Skeletal muscle satellite cell (primary cell): ENCODE data around the gene CTXND1.

Experiments used
- H3K27me3 ChIP-seq: 2 replicates; pipeline ENCODE4 v1.7.0; 2013; ENCODE audit warnings: low read length; ENCODE audit not compliant: control insufficient read depth, insufficient read depth
- H3K36me3 ChIP-seq: 2 replicates; pipeline ENCODE4 v1.7.0; 2013; ENCODE audit warnings: mild to moderate bottlenecking, control low read depth, low read length; ENCODE audit not compliant: insufficient read depth
- H3K4me1 ChIP-seq: 2 replicates; pipeline ENCODE4 v1.7.0; 2013; ENCODE audit warnings: low read length; ENCODE audit not compliant: control insufficient read depth, insufficient read depth
- H3K4me2 ChIP-seq: 2 replicates; pipeline ENCODE4 v1.7.0; 2013; ENCODE audit warnings: mild to moderate bottlenecking, low read length
- H3K4me3 ChIP-seq: 2 replicates; pipeline ENCODE4 v1.7.0; 2013; ENCODE audit warnings: low read length
- H3K9ac ChIP-seq: 2 replicates; pipeline ENCODE4 v1.7.0; 2013; ENCODE audit warnings: mild to moderate bottlenecking, low read depth, low read length, moderate library complexity
- H3K9me3 ChIP-seq: replicated peaks from 2 replicates; pipeline ENCODE4 v1.7.0; 2013; ENCODE audit warnings: mild to moderate bottlenecking, control low read depth, low read length

Gene CTXND1

DNA sequence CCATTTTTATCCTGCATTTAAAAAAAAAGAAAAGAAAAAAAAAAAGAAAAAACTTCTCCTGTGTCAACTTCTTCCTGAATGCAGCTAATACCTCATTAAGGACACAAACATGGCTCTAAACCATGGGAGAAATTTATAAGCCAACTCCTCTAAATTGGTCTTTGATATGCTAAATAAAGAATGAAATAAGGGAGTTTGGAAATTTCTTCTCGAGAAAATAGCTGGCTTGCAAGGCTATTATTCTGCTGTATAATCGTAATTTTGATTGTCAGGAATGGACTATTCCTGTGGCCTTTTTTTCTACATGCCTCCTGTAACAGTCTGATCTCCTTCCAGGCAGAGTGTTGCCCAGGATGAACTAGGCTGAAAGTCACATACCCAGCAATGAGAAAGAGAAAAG lies 20.6 kb downstream of the CTXND1 start:
- Histone ChIP-seq H3K4me1 (no peaks in the 10 kb centered on the region), H3K27me3 (peaks cover 36% of the 10 kb centered on the region), H3K9me3 (no peaks in the 10 kb centered on the region), H3K36me3 (no peaks in the 10 kb centered on the region), H3K4me3 (no peak overlapping the region), H3K4me2 (no peak overlapping the region), H3K9ac (no peak overlapping the region)

DNA sequence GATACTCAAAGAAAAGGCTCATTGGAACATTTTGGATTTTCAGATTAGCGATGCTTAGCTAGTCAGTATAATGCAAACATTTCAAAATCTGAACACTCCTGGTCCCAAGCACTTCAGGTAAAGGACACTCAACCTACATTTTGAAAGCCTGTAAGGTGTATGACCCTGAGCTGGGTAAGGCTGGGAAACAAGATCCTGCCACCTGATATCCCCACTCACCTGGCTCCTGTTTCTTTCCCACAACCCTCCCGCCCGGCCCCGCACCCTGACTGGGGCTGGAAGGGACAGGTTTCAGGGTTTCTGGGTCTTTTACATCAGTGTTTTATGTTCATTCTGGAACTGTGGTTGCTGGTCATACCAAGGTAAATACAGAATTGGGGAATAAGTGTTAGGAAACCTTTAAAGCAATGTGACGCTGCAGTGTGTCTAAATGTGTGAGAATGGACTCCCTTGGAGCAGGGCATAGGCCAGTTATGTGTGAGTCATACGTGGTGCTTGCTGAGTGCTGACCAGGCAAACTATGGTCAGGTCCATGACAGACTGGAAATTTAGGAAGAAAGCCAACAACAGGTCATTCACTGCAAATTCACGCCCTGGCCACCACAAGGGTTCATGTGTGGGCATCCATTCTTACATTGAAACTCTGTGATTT lies 22.9 kb downstream of the CTXND1 start:
- no peak overlapping the region for H3K4me2 ChIP-seq
- no peak overlapping the region for H3K4me3 ChIP-seq
- H3K36me3 ChIP-seq = no peaks in the 10 kb centered on the region
- H3K9me3 ChIP-seq = no peaks in the 10 kb centered on the region
- peaks cover 33% of the 10 kb centered on the region for H3K27me3 ChIP-seq
- H3K9ac ChIP-seq = no peak overlapping the region
- no peaks in the 10 kb centered on the region for H3K4me1 ChIP-seq

DNA sequence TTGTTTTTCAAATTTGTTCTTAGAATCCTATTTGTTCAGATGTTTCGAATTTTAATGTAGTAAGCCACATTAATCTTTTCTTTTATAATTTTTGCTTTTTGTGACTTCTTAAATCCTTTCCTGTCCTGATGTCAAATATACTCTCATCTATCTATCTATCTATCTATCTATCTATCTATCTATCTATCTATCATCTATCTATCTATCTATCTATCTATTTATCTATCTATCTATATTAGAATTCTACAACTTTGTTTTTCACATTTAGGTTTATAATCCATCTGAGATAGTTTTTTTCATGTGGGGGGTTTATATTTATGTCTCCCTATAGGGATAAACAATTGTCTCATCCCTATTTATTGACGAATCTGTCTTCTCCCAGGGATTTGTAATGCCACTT lies 32.1 kb downstream of the CTXND1 start:
- Histone ChIP-seq H3K27me3 (no peaks in the 10 kb centered on the region), H3K9me3 (no peaks in the 10 kb centered on the region), H3K4me1 (no peaks in the 10 kb centered on the region), H3K9ac (no peak overlapping the region), H3K36me3 (no peaks in the 10 kb centered on the region), H3K4me3 (no peak overlapping the region), H3K4me2 (no peak overlapping the region)

DNA sequence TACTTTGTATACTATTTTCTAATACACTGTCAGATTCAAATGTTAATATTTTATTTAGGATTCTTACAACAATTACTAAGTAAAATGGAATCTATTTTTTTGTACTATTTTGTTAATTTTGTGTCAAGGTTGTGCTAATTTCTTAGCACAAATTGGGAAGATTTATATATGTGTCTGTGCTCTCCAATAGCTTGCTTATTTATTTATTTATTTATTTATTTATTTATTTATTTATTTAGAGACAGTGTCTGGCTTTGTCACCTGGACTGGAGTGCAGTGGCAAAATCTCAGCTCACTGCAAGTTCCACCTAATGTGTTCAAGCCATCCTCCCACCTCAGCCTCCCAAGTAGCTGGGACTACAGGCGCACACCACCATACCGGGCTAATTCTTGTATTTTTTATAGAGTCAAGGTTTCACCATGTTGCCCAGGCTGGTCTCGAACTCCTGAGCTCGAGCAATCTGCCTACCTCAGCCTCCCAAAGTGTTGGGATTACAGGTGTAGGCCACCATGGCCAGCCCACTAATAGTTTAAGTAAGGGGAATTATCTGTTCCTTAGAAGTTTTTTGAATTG lies 34.6 kb downstream of the CTXND1 start:
- Histone ChIP-seq H3K27me3 (no peaks in the 10 kb centered on the region), H3K4me3 (no peak overlapping the region), H3K4me2 (no peak overlapping the region), H3K9ac (no peak overlapping the region), H3K36me3 (no peaks in the 10 kb centered on the region), H3K9me3 (no peaks in the 10 kb centered on the region), H3K4me1 (no peaks in the 10 kb centered on the region)

DNA sequence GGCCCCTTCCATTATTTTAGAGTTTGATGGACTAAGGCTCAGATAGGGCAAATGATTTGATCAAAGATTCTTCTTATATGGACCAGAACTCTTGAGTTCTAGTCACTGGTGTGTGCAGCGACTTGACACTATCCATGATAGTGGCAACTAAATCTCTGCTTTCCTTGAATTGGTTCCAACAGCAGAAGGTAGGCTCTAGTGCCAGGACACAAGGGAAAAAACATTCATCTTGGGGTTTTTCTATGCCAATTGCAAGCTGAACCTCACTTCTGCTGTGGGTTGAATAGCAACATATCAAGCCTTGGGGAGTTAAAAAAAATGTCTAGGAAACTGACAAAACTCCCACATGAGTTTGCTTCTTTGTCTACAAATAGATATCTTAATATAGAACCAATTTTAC lies 35.1 kb downstream of the CTXND1 start:
- H3K9me3 ChIP-seq = no peaks in the 10 kb centered on the region
- no peaks in the 10 kb centered on the region for H3K36me3 ChIP-seq
- H3K4me1 ChIP-seq = no peaks in the 10 kb centered on the region
- H3K4me3 ChIP-seq = no peak overlapping the region
- H3K27me3 ChIP-seq = no peaks in the 10 kb centered on the region
- no peak overlapping the region for H3K4me2 ChIP-seq
- H3K9ac ChIP-seq = no peak overlapping the region

DNA sequence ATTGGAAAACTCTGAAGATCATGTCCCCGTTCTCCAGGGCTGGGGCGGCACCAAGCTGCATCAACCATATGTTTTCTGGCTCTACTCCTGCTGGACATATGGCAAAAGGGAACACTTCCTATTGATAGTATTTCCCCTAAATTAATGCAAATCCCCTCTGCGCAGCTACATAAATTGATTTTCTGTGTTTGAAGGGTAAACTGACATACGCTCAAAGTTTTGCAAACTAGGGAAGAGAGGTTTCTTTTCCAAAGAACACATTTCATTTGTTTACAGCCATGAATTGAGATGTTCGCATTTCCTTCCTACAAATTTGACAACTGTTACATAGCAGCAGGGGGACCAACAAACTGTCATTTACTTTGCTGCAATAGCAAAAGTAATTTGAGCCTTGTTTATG lies 35.9 kb downstream of the CTXND1 start:
- Histone ChIP-seq H3K9ac (no peak overlapping the region), H3K4me3 (no peak overlapping the region), H3K4me1 (no peaks in the 10 kb centered on the region), H3K4me2 (no peak overlapping the region), H3K27me3 (no peaks in the 10 kb centered on the region), H3K36me3 (no peaks in the 10 kb centered on the region), H3K9me3 (no peaks in the 10 kb centered on the region)

DNA sequence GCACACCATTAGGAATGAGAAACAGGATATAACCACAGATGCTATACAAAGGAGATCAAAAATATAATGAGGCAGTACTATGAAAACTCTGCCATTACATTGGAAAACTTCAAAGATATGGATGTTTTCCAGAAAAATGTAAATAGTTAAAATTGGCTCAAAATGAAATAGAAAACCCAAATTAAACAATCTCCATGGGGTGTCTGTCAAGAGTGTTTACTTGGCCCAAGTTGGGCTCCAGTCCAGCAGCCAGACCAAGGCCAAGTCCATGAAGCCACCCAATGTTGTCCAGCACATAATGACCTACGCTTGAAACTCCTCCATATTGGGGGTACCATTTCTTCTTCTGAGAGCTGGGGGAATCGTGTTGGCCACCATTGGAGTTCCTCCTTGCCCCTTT lies 37.1 kb downstream of the CTXND1 start:
- no peak overlapping the region for H3K4me2 ChIP-seq
- H3K9me3 ChIP-seq = no peaks in the 10 kb centered on the region
- no peak overlapping the region for H3K9ac ChIP-seq
- no peaks in the 10 kb centered on the region for H3K36me3 ChIP-seq
- H3K4me3 ChIP-seq = no peak overlapping the region
- H3K27me3 ChIP-seq = peaks cover 6% of the 10 kb centered on the region
- no peaks in the 10 kb centered on the region for H3K4me1 ChIP-seq

DNA sequence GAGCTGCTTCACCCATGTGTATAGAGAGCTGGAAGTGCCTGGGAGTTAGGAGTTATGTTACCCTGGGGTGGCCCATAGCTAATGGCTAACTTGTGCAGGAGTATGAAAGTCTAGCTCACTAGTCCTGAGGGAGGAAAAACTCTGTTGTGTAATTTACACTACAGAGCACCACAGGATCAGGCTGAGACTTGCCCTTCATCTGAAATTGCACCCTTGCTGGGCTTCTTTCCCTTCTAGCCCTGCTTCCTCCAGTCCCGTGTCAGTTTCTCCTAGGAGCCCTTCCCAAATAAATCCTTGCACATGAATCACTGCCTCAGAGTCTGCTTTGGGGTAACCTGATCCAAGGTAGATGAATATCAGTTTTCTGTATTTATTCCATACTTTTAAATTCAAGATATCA lies 40.0 kb downstream of the CTXND1 start:
- Histone ChIP-seq H3K4me2 (no peak overlapping the region), H3K4me1 (no peaks in the 10 kb centered on the region), H3K4me3 (no peak overlapping the region), H3K27me3 (peaks cover 25% of the 10 kb centered on the region), H3K9ac (no peak overlapping the region), H3K9me3 (no peaks in the 10 kb centered on the region), H3K36me3 (no peaks in the 10 kb centered on the region)

DNA sequence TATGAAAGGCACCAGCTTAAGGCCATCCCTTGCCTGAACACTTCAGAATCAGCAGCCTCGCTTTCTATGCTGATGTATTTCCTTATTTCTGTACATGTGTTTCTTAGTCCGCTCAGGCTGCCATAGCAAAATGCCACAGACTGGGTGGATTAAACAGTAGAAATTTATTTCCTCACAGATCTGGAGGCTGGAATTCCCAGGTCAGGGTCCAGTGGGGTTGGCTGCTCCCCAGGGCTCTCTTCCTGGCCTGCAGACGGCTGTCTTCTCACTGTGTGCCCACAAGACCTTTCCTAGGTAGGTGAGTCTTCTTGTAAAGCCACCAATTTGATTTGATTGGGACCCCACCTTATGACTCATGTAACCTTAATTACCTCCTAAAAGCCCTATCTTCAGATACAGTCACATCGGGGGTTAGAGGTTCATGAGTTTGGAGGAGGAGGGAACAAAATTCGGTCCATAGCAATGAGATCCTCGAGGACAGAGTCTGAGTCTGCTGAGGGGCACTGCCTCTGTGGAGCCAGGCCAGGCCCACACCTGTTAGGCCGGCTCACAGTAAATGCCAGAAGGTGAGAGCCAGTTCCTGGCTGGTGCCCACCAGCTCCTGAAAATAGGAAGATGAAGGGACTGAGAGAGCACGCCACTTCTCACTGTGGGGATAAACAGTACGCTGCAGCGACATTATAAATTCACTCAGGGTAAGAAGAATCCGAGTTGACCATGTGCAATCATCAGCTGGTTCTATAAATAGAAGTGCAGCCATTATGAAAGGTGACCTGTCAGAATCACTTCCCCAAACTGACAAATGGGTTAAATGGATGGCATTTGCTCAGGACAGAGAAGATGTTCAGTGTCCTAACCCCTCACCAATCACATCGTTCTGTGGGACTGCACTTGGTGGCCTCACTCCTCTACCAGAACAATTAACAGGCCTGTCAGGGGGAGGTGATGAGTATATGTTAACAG lies 41.1 kb downstream of the CTXND1 start:
- no peak overlapping the region for H3K4me2 ChIP-seq
- H3K27me3 ChIP-seq = peaks cover 33% of the 10 kb centered on the region
- no peaks in the 10 kb centered on the region for H3K36me3 ChIP-seq
- no peak overlapping the region for H3K4me3 ChIP-seq
- H3K9ac ChIP-seq = no peak overlapping the region
- H3K9me3 ChIP-seq = no peaks in the 10 kb centered on the region
- H3K4me1 ChIP-seq = no peaks in the 10 kb centered on the region

DNA sequence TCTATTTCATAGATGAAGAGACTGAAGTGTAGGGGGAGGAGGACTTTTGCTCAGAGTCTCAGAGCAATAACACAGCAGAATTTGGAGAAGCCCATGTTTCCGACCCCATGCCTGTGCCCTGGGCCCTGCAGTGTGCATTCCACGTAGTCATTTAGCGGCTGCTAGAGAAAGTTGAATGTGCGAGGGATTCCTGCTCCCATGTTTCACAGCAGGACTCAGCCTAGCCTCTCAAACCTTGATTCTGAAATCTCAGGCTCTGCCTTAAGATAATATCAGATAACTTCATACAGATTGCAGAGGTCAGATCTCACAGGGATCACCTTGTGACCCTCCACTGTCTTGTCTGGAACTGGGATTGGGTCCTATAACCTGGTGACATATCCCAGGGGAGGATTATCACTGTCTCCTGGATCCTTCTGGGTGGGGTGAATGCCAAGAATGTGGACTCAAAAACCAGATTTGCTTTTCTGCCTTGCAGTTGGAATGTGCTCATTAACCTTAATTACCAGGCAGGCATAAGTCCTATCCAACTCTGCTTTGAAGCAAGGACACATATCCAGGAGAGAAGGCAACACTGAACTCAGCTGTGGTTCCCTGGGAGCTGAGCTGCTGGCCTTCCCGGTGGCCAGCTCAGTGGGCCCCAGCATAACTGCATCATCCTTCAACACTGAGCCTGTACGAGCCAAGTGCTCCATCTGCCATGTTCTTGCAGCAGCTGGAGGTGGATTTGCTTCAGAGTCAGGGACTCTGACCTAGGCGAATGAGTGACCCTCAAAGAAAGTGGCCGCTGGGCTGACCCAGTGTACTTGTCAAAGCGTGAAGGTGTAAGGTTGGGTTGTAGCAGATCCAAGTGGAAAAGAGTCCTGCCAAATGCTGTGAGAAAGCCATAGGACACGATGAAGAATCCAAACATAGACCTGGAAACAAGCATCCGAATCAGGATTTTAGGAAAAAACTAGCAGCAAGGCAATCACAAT lies 43.0 kb downstream of the CTXND1 start:
- no peaks in the 10 kb centered on the region for H3K36me3 ChIP-seq
- no peaks in the 10 kb centered on the region for H3K9me3 ChIP-seq
- H3K4me3 ChIP-seq = no peak overlapping the region
- no peak overlapping the region for H3K4me2 ChIP-seq
- peaks cover 42% of the 10 kb centered on the region for H3K27me3 ChIP-seq
- H3K4me1 ChIP-seq = no peaks in the 10 kb centered on the region
- H3K9ac ChIP-seq = no peak overlapping the region

DNA sequence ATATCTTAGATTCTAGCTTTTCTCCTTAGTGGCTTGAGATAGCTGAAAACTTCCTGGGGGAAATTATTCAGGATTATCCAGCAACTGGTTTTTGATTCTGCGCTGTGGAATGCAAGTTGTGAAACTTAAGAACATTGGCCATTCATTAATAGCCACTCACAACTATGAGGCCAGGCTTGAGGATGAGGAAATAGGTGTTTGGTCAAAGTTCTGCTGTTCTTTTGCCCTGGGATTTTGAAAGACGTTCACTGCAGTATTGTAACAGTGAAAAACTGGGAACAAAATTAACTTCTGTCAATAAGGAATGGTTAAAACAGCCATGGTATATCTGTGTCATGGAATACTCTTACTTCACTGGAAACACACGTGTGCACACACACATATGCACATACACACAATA lies 44.1 kb downstream of the CTXND1 start:
- no peaks in the 10 kb centered on the region for H3K4me1 ChIP-seq
- peaks cover 46% of the 10 kb centered on the region for H3K27me3 ChIP-seq
- no peak overlapping the region for H3K4me3 ChIP-seq
- no peaks in the 10 kb centered on the region for H3K9me3 ChIP-seq
- no peaks in the 10 kb centered on the region for H3K36me3 ChIP-seq
- H3K9ac ChIP-seq = no peak overlapping the region
- H3K4me2 ChIP-seq = no peak overlapping the region
